GM12873 (cell line): Measurements from ENCODE around the gene UTP4.

Experiments used
- TF ChIP-seq, protein P1 (sequence below): IDR thresholded peaks from 2 replicates; pipeline ENCODE4 v1.5.1; 2012; ENCODE audit warnings: low read depth, mild to moderate bottlenecking, moderate library complexity, low read length, control low read depth; ENCODE audit not compliant: insufficient read depth; ENCODE audit errors: missing control alignments

Gene UTP4

GRCh38 chr16:69217433-69217832, 85.0 kb downstream of the UTP4 start:
- TF ChIP-seq, protein P1, sequence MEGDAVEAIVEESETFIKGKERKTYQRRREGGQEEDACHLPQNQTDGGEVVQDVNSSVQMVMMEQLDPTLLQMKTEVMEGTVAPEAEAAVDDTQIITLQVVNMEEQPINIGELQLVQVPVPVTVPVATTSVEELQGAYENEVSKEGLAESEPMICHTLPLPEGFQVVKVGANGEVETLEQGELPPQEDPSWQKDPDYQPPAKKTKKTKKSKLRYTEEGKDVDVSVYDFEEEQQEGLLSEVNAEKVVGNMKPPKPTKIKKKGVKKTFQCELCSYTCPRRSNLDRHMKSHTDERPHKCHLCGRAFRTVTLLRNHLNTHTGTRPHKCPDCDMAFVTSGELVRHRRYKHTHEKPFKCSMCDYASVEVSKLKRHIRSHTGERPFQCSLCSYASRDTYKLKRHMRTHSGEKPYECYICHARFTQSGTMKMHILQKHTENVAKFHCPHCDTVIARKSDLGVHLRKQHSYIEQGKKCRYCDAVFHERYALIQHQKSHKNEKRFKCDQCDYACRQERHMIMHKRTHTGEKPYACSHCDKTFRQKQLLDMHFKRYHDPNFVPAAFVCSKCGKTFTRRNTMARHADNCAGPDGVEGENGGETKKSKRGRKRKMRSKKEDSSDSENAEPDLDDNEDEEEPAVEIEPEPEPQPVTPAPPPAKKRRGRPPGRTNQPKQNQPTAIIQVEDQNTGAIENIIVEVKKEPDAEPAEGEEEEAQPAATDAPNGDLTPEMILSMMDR, result no peak
